Stimulated activated CD4-positive, alpha-beta T cell treated with anti-CD3 and anti-CD28 coated beads, Interleukin-12 subunit alpha, Interleukin-12 subunit beta, amount 100 ng/mL, for 24 hours (primary cell): ENCODE results near the gene ZBTB24.
"Not testable (repeated sequence)": the region's sequence is repeated elsewhere in the genome, so short reads cannot be mapped to it uniquely, and the experiment has no call there.

Source experiments
- DNase-seq, 2 experiments: peaks; one replicate each; pipeline ENCODE4 v3.0.0-alpha.2; 2020; ENCODE audit warnings: low read depth in 2 of 2

ZBTB24 gene

DNA sequence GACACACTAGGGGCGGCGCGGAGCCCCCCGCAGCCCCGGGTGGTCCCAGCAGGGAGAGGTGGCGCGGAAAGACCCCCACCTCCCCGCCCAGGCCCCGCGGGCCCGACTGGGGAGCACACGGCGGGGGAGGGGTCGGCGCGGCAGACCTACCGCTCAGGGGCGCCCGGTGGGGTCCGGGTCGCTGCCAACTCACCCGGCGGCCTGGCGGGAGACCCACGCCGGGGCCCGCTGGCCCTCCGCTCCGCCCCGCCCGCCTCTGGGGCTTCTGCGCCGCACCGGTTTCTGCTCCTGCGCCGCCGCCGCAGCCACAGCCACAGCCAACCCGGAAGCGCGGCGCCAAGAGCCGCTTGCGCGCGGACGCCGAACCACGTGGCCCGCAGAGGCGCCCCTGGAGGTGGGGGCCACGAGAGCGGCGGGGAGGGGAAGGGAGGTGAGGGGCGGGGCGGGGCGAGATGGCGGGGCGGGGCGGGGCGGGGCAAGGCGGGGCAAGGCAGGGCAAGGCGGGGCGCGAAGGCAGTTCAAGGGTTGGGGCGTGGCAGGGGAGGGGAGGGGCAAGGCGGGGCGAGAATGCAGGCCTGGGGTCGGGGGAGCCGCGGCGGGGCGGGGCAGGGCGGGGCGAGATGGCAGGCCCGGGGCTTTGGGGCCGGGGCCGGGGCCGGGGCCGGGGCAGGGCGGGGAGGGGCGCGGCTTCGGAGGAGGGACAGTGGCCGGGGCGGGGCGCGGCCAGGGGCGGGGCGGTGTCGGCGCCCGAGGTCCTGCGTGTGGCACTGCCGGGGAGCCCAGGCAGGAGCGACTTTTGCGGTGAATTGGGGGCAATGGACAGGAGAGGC lies at the start of gene ZBTB24:
ZBTB24 (minus strand) TSS at position 315 of the 830 bp plus-strand sequence. CDS start 1,193 bp downstream, outside the sequence.
- peak; percentile 72 to 88 for DNase-seq

DNA sequence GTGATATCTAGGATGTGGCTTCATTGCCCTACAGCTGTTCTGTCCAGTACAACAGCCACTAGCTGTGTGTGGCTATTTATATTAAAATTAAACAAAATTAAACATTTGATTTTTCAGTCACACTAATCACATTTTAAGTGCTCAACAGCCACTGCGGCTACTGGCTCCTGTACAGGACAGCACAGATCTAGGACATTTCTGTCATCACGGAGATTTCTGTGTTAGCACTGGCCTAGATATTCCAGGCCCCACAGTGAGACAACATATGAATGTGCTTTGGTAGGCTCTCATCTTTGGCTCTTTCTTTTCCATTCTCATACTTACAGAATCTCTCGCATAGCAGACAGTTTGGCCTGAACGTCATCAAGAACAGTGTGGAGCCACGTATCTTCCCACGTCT lies 48.4 kb upstream of the ZBTB24 start:
- DNase-seq = no peak

DNA sequence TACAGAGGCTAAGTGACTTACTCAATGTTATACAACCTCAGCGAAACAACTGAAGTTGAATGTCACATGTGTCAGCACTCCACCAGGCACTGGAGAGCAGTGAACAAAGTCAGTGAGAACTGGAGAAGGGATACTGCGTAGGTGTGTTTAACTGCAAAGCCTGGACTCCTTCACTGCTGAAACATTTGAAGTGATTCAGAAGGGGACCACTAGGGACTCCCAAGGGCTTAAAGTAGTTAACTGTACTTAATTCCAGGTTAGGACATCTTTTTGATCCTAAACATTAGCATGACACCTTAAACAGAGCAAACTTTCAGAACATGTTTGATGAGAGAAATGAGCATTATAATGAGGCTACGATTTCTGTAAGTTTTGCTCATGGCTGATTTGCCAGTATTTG lies 45.0 kb upstream of the ZBTB24 start:
- DNase-seq = no peak

DNA sequence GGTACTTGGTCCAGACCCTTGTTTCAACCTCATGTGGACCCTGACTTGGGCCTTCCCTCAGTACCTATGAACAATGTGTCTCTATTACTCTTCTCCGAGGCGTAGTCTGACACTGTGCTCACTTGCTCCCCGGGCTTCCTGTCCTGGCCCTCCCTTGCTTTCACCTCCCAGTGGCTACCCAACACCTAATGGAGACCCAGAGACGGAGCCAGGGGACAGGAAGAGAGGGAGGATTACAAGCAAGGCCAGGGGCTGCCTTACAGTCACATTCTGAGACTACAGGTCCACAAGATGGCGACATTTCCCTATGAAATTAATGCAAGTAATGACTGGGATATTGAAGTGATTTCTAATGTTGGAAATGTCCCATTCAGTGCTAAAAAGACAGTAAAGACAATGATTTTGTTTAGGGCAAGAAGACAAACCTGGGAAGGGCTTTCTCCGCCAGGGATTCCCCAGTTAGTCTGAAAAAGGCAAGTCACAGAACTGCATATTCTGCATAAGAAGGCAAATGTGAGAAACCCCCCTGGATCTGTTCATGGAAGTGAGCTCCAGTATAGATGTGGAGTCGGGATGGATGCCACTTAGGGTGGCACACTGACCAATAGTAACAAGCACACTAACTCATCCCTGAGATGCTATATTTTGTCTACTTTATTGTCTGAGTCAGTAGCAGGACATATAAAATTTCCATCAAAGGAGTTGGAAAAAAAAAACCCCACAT lies 44.0 kb upstream of the ZBTB24 start:
- DNase-seq = peak in 1 of 2 experiments; percentile 29

DNA sequence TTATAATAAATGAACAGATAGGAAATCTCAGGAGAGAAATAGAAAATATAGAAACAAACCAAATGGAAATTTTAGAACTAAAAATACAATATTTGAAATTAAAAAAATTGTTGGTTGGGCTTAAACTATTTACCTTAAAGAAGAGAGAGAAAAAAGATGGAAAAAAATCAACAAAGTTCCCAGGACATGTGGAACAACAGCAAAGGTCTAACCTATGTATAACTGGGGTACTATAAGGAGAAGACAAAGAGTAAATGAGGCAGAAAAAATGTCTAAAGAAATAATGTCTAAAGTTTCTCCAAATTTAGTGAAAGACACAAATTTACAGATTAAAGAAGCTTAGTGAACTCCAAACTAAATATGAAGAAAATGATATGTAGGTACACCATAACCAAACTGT lies 41.1 kb upstream of the ZBTB24 start:
- DNase-seq = no peak

DNA sequence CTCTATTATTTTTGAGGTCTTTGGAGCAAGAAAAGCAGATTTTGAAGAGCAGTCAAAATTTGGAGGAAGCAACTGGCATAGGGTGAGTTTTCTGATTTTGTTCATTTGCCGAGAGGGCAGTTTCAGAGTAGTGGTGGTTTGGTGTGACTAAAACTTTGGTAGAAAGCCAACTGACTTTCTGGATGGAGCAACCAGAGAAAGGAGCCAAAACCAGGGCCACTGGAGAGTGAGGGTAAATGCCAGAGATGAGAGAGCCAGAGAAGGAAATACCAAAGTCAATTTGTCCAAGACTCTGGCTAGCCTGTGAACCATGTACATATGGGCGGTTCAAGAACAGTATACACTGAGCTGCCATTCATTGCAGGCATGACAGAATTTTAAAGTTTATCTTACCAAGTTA lies 40.5 kb upstream of the ZBTB24 start:
- no peak for DNase-seq

DNA sequence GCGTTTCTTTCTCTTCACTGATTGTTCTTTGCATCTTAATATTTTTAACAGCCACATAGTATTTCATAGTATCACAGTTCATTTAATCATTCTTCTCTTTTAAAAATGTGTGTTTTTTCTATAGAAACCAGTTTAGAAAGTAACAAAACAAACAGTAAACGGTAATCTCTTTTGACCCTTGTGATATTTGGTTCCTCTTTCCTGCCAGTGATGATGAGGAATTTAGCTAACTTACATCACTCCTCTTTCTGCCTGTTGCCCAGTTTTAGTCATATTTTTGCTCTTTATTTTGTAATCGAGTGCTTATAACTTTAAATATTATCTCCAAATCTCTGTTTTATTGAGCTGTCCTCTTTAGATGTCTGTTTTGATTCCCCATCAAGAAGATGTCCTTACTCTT lies 38.1 kb upstream of the ZBTB24 start:
- no peak for DNase-seq

DNA sequence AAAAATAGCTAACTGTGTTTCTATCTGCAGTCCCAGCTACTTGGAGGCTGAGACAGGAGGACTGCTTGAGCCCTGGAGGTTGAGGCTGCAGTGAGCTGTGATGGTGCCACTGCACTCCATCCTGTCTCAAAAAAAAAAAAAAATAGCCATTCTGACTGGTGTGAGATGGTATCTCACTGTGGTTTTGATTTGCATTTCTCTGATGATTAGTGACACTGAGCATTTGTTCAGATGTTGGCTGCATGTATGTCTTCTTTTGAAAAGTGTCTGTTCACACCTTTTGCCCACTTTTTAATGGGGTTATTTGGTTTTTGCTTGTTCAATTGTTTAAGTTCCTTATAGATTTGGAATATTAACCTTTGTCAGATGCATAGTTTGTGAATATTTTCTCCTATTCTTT lies 36.6 kb upstream of the ZBTB24 start:
- not testable (repeated sequence) for DNase-seq

DNA sequence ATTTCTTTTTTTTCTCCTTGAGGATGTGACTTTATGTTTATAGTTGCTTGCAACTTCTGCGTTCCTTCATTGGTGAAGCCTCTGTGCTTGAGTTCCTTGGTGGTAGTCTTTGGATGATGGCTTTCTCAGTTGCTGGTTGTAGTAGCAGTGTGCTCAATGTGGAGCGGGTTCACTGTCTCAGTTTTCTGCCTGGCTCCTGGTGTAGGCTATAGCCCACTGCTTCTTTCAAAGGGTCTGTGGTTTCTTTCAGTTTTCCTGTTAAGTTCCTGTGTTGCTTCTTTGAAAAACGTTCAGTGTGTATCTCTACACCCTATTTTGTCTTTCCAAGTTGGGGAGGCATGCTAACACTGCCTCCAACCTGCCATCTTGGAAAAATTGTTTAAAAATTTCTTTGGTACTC lies 33.9 kb upstream of the ZBTB24 start:
- no peak for DNase-seq

DNA sequence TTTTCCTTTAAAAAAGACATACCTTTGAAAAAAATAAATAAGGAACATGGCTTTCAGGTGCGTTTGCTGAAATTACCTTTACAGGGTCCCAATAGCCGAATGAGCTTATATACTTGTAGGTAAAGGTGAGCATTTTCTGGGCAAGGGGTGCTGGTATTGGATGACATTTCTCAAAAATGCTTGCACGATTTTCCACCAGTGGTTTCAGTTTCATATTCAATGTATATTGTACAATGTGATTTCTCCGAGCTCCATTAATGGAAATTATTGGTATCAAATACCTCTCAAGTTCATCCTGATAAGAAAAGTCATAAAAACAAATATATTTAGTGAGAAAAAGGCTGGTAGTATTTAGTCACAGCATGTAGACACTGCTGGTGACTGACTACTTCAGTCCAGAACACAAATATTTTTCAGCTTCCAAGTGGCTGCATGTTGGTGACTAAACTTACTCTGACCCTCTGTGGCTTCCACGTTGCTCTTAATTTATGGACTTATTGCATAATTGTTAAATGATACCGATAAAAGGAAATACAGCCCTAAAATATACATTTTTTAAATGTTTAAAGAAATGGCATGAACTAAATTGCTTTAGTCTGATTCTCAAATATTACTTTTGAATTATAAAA lies 32.9 kb upstream of the ZBTB24 start:
- DNase-seq = no peak

DNA sequence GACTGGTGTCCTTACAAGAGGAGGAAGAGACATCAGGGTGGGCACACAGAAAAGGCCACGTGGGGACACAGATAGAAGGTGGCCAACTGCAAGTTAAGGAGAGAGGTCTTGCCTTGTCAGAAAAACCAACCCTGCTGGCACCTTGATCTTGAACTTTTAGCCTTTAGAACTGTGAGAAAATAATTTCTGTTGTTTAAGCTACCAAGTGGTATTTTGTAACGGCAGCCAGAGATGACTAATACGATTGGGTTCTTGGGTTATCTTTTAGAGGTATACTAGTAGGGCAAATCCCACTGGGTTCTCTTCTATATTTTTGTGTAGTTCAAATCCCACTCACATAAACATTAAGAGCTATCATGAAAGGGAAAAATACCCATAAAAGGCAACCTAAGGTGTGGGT lies 31.9 kb upstream of the ZBTB24 start:
- no peak for DNase-seq

DNA sequence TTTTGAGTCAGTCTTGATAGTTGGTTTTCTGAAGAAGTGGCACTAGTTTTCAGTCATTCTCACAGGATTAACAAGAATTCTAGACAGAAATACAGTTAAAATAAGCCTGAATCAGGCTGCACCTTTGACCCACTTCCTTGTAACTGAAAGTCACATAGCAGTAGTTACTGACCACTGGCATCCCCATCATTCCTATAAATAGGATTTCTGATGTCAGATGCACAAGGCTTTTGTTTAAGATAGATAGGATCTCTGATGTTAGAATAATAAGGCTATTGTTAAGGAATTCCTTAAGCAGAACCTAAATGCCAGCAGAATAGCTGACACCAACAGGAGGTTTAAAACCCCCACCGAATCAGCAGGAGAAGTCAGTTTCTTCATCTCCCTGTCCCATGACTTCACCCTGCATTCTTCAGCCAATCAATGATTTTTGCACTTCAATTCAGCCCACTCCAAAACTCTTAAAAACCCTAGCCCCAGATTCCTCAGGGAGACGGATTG lies 30.6 kb upstream of the ZBTB24 start:
- DNase-seq = no peak

DNA sequence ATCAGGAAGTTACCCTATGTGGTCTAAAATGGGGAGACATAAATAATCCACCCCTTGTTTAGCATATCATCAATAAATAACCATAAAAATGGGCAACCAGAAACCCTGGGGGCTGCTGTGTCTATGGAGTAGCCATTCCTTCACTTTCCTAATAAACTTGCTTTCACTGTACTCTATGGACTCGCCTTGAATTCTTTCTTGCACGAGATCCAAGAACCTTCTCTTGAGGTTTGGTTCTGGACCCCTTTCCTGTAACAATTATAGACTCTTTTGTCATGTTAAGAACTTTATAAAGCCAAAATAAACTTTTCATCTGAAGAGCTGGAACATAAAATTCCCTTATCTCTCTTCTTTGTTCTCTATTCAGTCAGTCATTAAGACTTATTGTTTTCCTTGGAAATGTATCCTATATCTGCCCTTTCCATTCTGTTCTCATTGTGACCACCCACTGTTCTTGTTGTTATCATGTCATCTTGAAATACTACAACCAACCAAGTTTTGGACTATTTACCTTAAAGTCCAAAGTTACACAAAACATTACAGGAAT lies 29.3 kb upstream of the ZBTB24 start:
- DNase-seq = no peak

DNA sequence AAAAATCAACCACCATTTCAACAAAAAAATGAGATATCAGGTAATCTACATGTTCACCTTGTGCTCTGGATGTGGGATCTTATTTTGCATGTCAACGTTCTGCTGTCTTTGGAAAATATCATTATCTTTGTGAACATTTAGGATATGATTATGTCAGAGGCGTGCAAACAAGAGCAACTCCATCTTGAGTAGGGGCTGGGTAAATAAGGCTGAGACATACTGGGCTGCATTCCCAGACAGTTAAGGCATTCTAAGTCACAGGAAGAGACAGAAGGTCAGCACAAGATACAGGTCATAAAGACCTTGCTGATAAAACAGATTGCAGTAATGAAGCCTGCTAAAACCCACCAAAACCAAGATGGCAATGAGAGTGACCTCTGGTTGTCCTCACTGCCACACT lies 28.8 kb upstream of the ZBTB24 start:
- no peak for DNase-seq

DNA sequence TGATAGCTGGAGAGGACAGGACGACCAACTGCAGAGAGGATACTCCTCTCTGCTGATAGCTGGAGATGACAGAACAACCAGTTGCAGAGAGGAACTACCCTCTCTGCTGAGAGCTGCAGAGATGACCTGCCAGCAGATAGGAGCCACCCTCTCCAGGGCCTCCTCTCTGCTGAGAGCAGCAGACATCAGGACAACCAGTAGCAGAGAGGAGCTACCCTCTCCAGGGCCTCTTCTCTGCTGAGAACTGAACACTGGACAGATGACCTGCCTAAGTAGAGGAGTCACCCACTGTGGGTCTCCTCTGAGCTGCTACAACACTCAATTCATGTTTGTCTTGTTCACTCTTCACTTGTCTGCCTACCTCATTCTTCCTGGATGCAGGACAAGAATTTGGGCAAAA lies 27.3 kb upstream of the ZBTB24 start:
- DNase-seq = no peak

DNA sequence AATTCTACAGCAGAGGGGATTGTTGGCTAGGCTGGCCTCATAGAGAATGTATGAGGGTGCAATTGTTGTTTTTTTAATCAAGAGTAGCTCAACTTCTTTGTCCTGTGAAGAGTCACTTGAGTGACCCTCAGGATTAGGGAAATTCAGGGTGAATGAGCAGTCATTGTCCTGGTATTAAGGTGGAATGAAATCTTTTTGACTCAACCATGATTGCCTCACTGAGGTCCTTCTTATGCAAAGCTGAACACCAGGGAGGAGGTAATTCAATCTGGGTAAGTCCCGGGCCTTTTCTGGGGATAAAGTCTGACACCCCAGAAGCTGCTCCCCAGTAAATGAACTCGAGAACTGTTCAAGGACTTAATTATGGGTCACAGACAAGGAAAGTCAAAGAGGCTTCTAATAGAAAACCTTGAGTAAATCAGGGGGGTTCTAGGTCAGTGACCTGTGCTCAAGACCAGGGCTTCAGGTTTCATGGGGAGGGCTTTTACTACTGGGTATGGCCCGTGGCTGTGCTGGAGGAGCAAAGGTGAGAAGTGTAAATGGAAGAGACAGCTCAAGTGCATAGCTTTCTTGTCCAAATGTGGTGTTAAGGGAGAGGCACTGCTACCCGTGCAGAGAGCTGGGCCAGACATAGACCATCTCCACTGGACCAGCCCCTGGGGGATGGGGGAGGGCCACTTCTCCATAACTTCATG lies 25.3 kb upstream of the ZBTB24 start:
- no peak for DNase-seq

DNA sequence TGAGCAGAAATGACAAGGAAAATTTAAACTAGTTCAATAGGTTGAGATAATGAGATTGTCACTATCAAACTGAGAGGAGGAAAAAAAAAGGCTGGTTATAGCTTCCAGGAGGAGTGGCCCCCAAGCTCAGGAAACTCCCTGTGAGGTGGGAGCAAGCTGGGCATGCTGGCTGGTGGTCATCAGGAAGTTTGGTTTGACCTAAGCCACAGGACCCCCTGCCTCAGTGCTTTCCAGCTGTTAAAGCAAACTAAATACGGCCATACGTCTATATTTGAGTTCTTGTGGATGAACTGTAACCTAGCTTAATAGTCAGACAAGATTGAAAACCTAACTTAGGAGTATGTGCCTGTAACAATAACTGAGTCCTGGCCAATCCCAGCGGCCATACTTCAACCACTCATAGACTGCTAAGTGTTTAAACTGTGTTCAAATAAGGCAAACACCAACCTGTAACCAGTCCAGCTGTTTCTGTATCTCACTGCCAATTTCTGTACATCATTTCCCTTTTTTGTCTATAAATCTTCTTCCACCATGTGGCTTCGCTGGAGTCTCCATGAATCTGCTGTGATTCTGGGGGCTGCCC lies 24.6 kb upstream of the ZBTB24 start:
- no peak for DNase-seq

DNA sequence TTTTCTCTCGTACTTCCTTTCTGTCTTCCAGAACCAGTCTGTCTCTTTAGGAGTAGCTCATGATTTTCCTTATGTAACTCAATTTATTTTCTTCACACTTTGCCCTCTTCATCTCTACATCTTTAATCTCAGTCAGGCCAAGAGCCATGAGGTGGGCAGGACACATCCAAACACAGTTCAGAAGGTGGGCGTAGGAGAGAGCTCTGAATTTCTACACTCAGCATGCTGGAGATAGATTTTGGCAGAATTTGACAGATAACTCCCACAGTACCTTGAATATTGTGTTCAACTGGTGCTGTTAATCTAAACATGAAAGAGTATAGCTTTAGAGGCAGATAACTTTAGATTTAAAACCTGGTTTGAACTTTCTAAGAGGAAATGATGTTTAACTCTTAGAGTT lies 23.8 kb upstream of the ZBTB24 start:
- no peak for DNase-seq

DNA sequence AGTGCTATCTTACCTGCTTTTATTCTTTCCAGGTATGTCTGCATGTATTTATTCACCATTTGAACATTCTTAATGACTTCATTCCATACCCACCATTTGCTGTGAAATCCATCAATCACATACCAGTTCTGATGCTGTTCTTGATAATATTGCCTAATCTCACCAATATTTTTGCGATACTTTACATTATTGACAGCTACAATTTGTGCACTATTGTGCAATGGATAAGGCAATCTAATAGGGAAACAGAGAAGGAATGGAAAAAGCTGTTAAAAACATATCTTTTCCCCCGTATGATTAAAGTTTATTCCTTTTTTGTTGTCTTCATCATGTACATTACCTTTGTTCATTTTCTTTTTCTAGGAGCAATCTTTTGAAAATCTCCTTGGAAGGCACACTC lies 23.3 kb upstream of the ZBTB24 start:
- DNase-seq = no peak

DNA sequence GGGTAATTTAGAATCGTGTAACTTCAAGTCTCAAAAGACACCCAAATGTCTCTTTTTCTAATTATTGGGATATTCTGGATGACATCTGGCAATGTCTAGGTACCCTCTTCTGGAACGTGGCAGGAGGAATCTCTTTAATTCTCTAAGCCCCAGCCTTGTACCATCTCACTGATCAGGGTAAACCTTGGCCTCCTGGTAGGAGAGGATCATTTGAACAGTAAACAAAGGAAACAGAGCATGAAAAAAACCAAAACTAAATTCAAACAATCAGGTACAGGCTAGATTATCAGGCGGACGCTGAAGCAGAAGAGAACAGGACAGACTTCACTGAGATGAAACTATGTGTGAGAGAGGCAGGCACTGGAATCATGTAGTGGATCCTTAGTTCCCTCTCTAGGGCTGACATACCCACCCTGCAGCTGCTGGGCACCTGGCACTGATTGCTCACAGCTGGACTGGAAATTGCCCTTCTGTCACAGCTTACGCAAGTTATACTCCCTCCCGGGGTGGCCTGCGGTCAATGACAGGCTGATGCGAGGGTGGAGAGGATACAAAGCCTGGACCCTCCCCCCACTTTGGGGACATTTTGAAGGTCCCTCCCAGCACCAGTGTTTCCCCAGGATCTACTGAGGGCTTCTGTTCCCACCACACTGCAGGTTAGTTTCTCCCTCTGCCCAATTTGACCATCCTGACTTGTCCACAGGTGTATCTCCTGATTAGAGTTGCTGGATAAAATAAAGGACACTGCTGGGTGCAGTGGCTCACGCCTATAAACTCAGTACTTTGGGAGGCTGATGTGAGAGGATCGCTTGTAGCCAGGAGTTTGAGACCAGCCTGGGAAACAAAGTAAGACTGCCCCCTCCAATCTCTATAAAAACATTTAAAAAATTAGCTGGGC lies 20.6 kb upstream of the ZBTB24 start:
- DNase-seq = no peak
